ENCODE data around the gene FAM89A.

DNA sequence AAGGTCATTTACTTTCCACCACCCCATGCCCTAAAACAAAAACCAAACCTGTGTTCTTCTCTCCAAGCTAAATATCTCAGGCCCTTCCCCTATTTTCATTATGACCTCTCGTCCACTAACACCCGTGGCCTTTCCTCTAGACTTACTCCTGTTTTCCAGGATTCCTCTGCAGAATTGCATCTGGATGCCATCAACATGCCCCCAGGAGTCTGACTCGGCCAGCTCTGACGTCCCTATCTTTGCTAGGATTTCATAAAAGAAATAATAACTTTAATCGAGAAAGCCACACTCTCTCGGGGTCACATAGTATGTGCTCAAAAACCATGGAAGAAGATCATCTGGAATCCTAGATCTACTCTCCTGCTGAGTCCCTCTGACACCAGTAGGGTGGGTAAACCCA is 13.5 kb downstream of the FAM89A start:
- TF ChIP-seq, protein P1, sequence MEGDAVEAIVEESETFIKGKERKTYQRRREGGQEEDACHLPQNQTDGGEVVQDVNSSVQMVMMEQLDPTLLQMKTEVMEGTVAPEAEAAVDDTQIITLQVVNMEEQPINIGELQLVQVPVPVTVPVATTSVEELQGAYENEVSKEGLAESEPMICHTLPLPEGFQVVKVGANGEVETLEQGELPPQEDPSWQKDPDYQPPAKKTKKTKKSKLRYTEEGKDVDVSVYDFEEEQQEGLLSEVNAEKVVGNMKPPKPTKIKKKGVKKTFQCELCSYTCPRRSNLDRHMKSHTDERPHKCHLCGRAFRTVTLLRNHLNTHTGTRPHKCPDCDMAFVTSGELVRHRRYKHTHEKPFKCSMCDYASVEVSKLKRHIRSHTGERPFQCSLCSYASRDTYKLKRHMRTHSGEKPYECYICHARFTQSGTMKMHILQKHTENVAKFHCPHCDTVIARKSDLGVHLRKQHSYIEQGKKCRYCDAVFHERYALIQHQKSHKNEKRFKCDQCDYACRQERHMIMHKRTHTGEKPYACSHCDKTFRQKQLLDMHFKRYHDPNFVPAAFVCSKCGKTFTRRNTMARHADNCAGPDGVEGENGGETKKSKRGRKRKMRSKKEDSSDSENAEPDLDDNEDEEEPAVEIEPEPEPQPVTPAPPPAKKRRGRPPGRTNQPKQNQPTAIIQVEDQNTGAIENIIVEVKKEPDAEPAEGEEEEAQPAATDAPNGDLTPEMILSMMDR (conservative IDR thresholded peaks at IDR 0.05; ENCODE audit: low read length), result no peak
- no peak for TF ChIP-seq EZH2phosphoT487 (IDR thresholded peaks at IDR 0.05; ENCODE audit: borderline replicate concordance)
